CD14-positive monocyte (primary cell): ENCODE measurements around the gene ERGIC3. TPM values are rescaled to one million over a fixed set of nuclear protein-coding genes. Genes with fewer than 3 reads are reported as not detected.

Source experiments
- DNase-seq, 3 donors: peaks; one replicate each; pipeline ENCODE4 v3.0.0-alpha.2; 2011 to 2022
- H2AFZ ChIP-seq: 2 replicates; pipeline ENCODE4 v1.6.0; 2012; ENCODE audit warnings: mild to moderate bottlenecking, low read depth, low read length, inconsistent platforms; ENCODE audit not compliant: insufficient read depth, poor library complexity, severe bottlenecking
- H3K27ac ChIP-seq, 2 donors: 1 replicate in 1 of 2; 2 replicates in 1 of 2; pipeline ENCODE4 v1.5.1; 2012 to 2013; ENCODE audit warnings: low read length in 2 of 2, control low read depth in 1 of 2, inconsistent platforms in 1 of 2, low read depth in 1 of 2, mild to moderate bottlenecking in 1 of 2
- H3K27me3 ChIP-seq, 2 donors: one replicate each; pipeline versions ENCODE4 v1.6.0 to v1.6.1; 2011 to 2013; ENCODE audit warnings: low read length in 2 of 2; ENCODE audit not compliant: control insufficient read depth in 2 of 2, insufficient read depth in 2 of 2
- H3K36me3 ChIP-seq, 2 donors: replicated peaks in 1 of 2; 1 replicate in 1 of 2; 2 replicates in 1 of 2; pipeline versions ENCODE4 v1.5.1 to v1.6.1; 2012 to 2013; ENCODE audit warnings: low read length in 2 of 2, control low read depth in 1 of 2, inconsistent platforms in 1 of 2, mild to moderate bottlenecking in 1 of 2; ENCODE audit not compliant: insufficient read depth in 2 of 2, control insufficient read depth in 1 of 2
- H3K4me1 ChIP-seq, 2 donors: 1 replicate in 1 of 2; 2 replicates in 1 of 2; pipeline versions ENCODE4 v1.5.1 to v1.6.1; 2012 to 2013; ENCODE audit warnings: low read length in 2 of 2, control low read depth in 1 of 2, inconsistent platforms in 1 of 2, mild to moderate bottlenecking in 1 of 2, moderate library complexity in 1 of 2; ENCODE audit not compliant: insufficient read depth in 2 of 2, control insufficient read depth in 1 of 2
- H3K4me2 ChIP-seq: replicated peaks from 2 replicates; pipeline ENCODE3; 2012; ENCODE audit warnings: low read length, moderate library complexity, mild to moderate bottlenecking; ENCODE audit not compliant: poor library complexity, severe bottlenecking; ENCODE audit errors: extremely low read depth
- H3K4me3 ChIP-seq, 3 experiments: fragments of 200-600 bp in 1 of 3; sonication (generic) in 1 of 3; replicated peaks in 1 of 3; 1 replicate in 2 of 3; 2 replicates in 1 of 3; pipeline ENCODE4 v1.5.1; 2011 to 2013; ENCODE audit warnings: low read length in 3 of 3, mild to moderate bottlenecking in 3 of 3, control low read depth in 2 of 3, low read depth in 2 of 3, inconsistent platforms in 1 of 3, moderate library complexity in 1 of 3
- H3K79me2 ChIP-seq: 2 replicates; pipeline ENCODE4 v1.6.0; 2012; ENCODE audit warnings: mild to moderate bottlenecking, control low read depth, inconsistent platforms, low read length, moderate library complexity; ENCODE audit not compliant: insufficient read depth
- H3K9ac ChIP-seq: 2 replicates; pipeline ENCODE4 v1.6.0; 2017; ENCODE audit warnings: low read length, mild to moderate bottlenecking; ENCODE audit not compliant: insufficient read depth, poor library complexity, severe bottlenecking
- H3K9me3 ChIP-seq, 2 donors: replicated peaks in 1 of 2; 1 replicate in 1 of 2; 2 replicates in 1 of 2; pipeline versions ENCODE4 v1.5.1 to v1.6.1; 2012 to 2013; ENCODE audit warnings: low read length in 2 of 2, control low read depth in 1 of 2; ENCODE audit not compliant: control insufficient read depth in 1 of 2, insufficient read depth in 1 of 2
- H4K20me1 ChIP-seq: 2 replicates; pipeline ENCODE4 v1.6.0; 2012; ENCODE audit warnings: mild to moderate bottlenecking, low read length, control low read depth, moderate library complexity; ENCODE audit not compliant: insufficient read depth
- H3K27ac Mint-ChIP-seq, 7 donors: one replicate each; pipeline ENCODE4 v1.8.0; 2020; ENCODE audit warnings: mild to moderate bottlenecking in 7 of 7, mixed read lengths in 7 of 7, moderate library complexity in 6 of 7, inconsistent platforms in 2 of 7
- H3K27me3 Mint-ChIP-seq, 3 donors: one replicate each; pipeline ENCODE4 v1.8.0; 2021 to 2022; ENCODE audit warnings: low read depth in 3 of 3, mild to moderate bottlenecking in 3 of 3, mixed read lengths in 3 of 3, moderate library complexity in 3 of 3, inconsistent platforms in 1 of 3
- H3K36me3 Mint-ChIP-seq, 2 donors: one replicate each; pipeline ENCODE4 v1.8.0; 2020; ENCODE audit warnings: mixed read lengths in 2 of 2, inconsistent platforms in 1 of 2, mild to moderate bottlenecking in 1 of 2
- H3K4me1 Mint-ChIP-seq: one replicate; pipeline ENCODE4 v1.8.0; 2020; ENCODE audit warnings: mild to moderate bottlenecking, mixed read lengths
- H3K4me3 Mint-ChIP-seq, 2 donors: one replicate each; pipeline ENCODE4 v1.8.0; 2020; ENCODE audit warnings: mild to moderate bottlenecking in 2 of 2, mixed read lengths in 2 of 2, moderate library complexity in 1 of 2
- H3K9me3 Mint-ChIP-seq, 7 donors: one replicate each; pipeline ENCODE4 v1.8.0; 2020 to 2022; ENCODE audit warnings: mixed read lengths in 7 of 7, mild to moderate bottlenecking in 6 of 7, moderate library complexity in 6 of 7, inconsistent platforms in 2 of 7
- CTCF ChIP-seq: fragments of 200-600 bp; IDR thresholded peaks from one replicate; pipeline ENCODE4 v1.8.0; 2022; ENCODE audit warnings: antibody characterized with exemption, mild to moderate bottlenecking
- WGBS: methylation state at CpG from one replicate; pipeline ENCODE4 v1.1.5; 2013; ENCODE audit warnings: missing lambda C conversion rate; ENCODE audit not compliant: insufficient coverage; 5-methylcytosine and 5-hydroxymethylcytosine counted together
- intact Hi-C, 2 donors: fragments of 100-400 bp; cut with micrococcal nuclease; formaldehyde crosslinking; loops; one replicate each; pipeline versions ENCODE4 v1.15.0 to v1.15.1; 2023
- polyA plus RNA-seq, 3 donors: library from polyadenylated mRNA; depleted of rRNA in 1 of 3; unstranded in 2 of 3; stranded (reverse) in 1 of 3; fragments of 300-500 nt in 2 of 3; fragments of >200 nt in 1 of 3; fragmentation: Illumina TruSeq in 2 of 3; gene quantifications; 1 replicate in 2 of 3; 2 replicates in 1 of 3; pipeline ENCODE4 v1.2.3, GENCODE V29; 2012 to 2021

ERGIC3 gene
- polyA plus RNA-seq, 3 donors = 128 to 371 (median 130) TPM

- intact Hi-C loops = no loop called here
Measured at GRCh38 chr20:35578469-35578868, 36.6 kb downstream of the ERGIC3 start.

GRCh38 chr20:35579196-35579595 is 37.3 kb downstream of the ERGIC3 start:
- Histone ChIP-seq H3K4me2 (no peak overlapping the region), H4K20me1 (no peaks in the 10 kb centered on the region), H3K27ac (no peak overlapping the region), H3K36me3 (no peaks in the 10 kb centered on the region), H3K79me2 (no peaks in the 10 kb centered on the region), H3K27me3 (no peaks in the 10 kb centered on the region), H3K9ac (no peak overlapping the region), H3K4me3 (no peak overlapping the region), H2AFZ (no peak overlapping the region), H3K4me1 (no peaks in the 10 kb centered on the region), H3K9me3 (peaks cover 0 to 6% of the 10 kb centered on the region in 2 donors)
- no peak overlapping the region for H3K27ac Mint-ChIP-seq
- H3K4me3 Mint-ChIP-seq = no peak overlapping the region
- intact Hi-C loops = no loop called here
- peaks cover 0 to 12% (median 8%) of the 10 kb centered on the region in 7 donors for H3K9me3 Mint-ChIP-seq
- DNase-seq = no peak
- TF ChIP-seq CTCF = no peak
- WGBS = 100% methylated on average over 2 of the region's 6 CpGs
- H3K27me3 Mint-ChIP-seq = peaks cover 4 to 5% (median 4%) of the 10 kb centered on the region in 3 donors
- H3K36me3 Mint-ChIP-seq = no peaks in the 10 kb centered on the region
- no peaks in the 10 kb centered on the region for H3K4me1 Mint-ChIP-seq

More at GRCh38 chr20:35578469-35578868, 36.6 kb downstream of the ERGIC3 start:
- Histone ChIP-seq H3K4me2 (no peak overlapping the region), H3K9ac (no peak overlapping the region), H4K20me1 (no peaks in the 10 kb centered on the region), H3K4me3 (no peak overlapping the region), H3K4me1 (no peaks in the 10 kb centered on the region), H2AFZ (no peak overlapping the region), H3K27ac (no peak overlapping the region), H3K9me3 (peaks cover 0 to 6% of the 10 kb centered on the region in 2 donors), H3K79me2 (no peaks in the 10 kb centered on the region), H3K36me3 (no peaks in the 10 kb centered on the region), H3K27me3 (no peaks in the 10 kb centered on the region)
- H3K27me3 Mint-ChIP-seq = peaks cover 4 to 6% (median 4%) of the 10 kb centered on the region in 3 donors
- no peaks in the 10 kb centered on the region for H3K36me3 Mint-ChIP-seq
- no peak for DNase-seq
- H3K27ac Mint-ChIP-seq = no peak overlapping the region
- no peaks in the 10 kb centered on the region for H3K4me1 Mint-ChIP-seq
- peaks cover 4 to 18% (median 10%) of the 10 kb centered on the region in 7 donors for H3K9me3 Mint-ChIP-seq
- H3K4me3 Mint-ChIP-seq = no peak overlapping the region
- TF ChIP-seq CTCF = no peak
- 91% methylated on average over 8 of the region's 8 CpGs for WGBS
